Activated CD4-positive, alpha-beta T cell treated with anti-CD3 and anti-CD28 coated beads, Interleukin-2, amount 10 ng/mL, durations not matched to agents 24 days and 14 days (primary cell): ENCODE data around the gene ARHGAP19. TPM values are rescaled to one million over a fixed set of nuclear protein-coding genes. Genes with fewer than 3 reads are reported as not detected.

Source experiments
- DNase-seq: peaks from one replicate; pipeline ENCODE4 v3.0.0; 2022
- H3K27ac Mint-ChIP-seq: one replicate; pipeline ENCODE4 v1.8.0; 2022; ENCODE audit warnings: mild to moderate bottlenecking, mixed read lengths
- H3K27me3 Mint-ChIP-seq: one replicate; pipeline ENCODE4 v1.8.0; 2022; ENCODE audit warnings: mixed read lengths
- H3K36me3 Mint-ChIP-seq: one replicate; pipeline ENCODE4 v1.8.0; 2022; ENCODE audit warnings: low read depth, mild to moderate bottlenecking, mixed read lengths
- H3K4me1 Mint-ChIP-seq: one replicate; pipeline ENCODE4 v1.8.0; 2021; ENCODE audit warnings: mixed read lengths
- H3K4me3 Mint-ChIP-seq: one replicate; pipeline ENCODE4 v1.8.0; 2022; ENCODE audit warnings: mild to moderate bottlenecking, moderate library complexity, mixed read lengths
- H3K9me3 Mint-ChIP-seq: one replicate; pipeline ENCODE4 v1.8.0; 2021; ENCODE audit warnings: mixed read lengths
- intact Hi-C: fragments of 100-400 bp; cut with micrococcal nuclease; formaldehyde crosslinking; loops from one replicate; pipeline ENCODE4 v1.15.1; 2023
- total RNA-seq: library from RNA; stranded (reverse); gene quantifications from 2 replicates; pipeline ENCODE4 v1.2.3, GENCODE V29; 2022

ARHGAP19 gene
- total RNA-seq, 1 donor from 2014 or later, result 26.4 TPM

DNA sequence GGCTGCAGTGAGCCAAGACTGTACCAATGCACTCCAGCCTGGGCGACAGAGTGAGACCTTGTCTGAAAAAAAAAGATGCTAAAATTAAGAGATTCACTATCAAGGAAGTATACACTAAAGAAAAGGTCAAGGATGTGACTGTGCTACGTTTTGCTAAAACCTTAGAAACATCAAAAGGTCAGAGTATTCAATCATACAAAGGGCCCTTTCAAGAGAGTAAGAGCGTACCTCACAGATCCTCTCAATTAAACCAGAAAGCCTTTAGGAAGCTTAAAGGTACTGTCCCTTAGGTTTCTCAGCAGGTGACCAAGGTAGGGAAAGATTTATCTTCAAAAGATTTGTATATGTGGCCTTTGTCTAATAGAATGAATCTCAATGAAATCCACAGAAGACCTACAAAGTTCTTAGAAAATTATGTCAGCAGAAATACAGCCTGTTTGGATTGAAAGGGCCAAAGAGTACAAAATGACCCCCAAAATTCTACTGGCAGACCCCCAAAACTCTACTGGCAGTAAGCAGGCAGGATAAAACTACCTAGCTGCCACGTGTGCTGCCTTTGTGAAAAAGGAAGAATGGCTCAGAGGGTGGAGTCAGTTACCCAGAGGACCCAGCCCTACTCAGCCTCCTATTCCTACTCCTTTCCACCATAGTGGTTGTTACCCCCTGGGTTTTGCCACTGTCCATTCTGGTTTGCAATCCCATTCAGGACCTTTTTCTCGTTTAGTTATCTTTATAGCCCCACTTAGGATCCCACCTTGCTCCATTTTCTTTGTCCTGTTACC, 36.7 kb downstream of the ARHGAP19 start:
- no peak overlapping the region for H3K27ac Mint-ChIP-seq
- intact Hi-C loops, result no loop called here
- no peak overlapping the region for H3K4me3 Mint-ChIP-seq
- H3K4me1 Mint-ChIP-seq, result no peaks in the 10 kb centered on the region
- H3K27me3 Mint-ChIP-seq, result no peaks in the 10 kb centered on the region
- DNase-seq, result no peak
- peaks cover 44% of the 10 kb centered on the region for H3K36me3 Mint-ChIP-seq
- H3K9me3 Mint-ChIP-seq, result peaks cover 4% of the 10 kb centered on the region

DNA sequence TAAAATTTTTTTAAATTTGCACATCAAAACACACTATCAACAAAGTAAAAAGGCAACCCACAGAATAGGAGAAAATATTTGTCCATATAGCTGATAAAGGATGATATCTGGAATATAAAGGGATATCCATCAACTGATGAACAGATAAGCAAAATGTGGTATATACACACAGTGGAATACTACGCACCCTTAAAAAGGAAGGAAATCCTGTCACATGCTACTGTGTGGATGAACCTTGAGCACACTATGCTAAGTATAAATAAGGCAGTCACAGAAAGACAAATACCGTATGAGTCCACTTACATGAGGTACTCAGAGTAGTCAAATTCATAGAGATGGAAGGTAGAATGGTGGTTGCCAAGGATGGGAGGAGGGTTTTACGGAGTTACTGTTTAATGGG, 37.7 kb downstream of the ARHGAP19 start:
- Mint-ChIP-seq H3K36me3 (peaks cover 47% of the 10 kb centered on the region), H3K9me3 (peaks cover 4% of the 10 kb centered on the region), H3K27me3 (no peaks in the 10 kb centered on the region), H3K4me3 (no peak overlapping the region), H3K27ac (no peak overlapping the region), H3K4me1 (no peaks in the 10 kb centered on the region)
- DNase-seq, result no peak
- intact Hi-C loops, result no loop called here

DNA sequence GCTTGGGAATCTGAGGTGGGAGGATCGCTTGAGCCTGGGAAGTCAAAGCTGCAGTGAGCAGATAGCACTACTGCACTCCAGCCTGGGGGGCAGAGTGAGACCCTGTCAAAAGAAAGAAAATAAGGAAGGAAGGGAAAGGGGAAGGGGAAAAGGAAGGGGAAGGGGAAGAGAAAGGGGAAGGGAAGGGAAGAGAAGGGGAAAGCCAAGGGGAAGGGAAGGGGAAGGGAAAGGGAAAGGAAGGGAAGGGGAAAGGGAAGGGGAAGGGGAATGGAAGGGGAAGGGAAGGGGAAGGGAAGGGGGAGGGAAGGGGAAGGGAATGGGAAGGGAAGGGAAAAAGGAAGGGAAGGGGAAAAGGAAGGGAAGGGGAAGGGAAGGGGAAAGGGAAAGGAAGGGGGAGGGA, 41.5 kb downstream of the ARHGAP19 start:
- H3K4me3 Mint-ChIP-seq, result no peak overlapping the region
- H3K36me3 Mint-ChIP-seq, result peaks cover 47% of the 10 kb centered on the region
- intact Hi-C loops, result no loop called here
- peak overlapping the region; percentile 72 for H3K27ac Mint-ChIP-seq
- no peak for DNase-seq
- peaks cover 4% of the 10 kb centered on the region for H3K9me3 Mint-ChIP-seq
- no peaks in the 10 kb centered on the region for H3K4me1 Mint-ChIP-seq
- no peaks in the 10 kb centered on the region for H3K27me3 Mint-ChIP-seq

DNA sequence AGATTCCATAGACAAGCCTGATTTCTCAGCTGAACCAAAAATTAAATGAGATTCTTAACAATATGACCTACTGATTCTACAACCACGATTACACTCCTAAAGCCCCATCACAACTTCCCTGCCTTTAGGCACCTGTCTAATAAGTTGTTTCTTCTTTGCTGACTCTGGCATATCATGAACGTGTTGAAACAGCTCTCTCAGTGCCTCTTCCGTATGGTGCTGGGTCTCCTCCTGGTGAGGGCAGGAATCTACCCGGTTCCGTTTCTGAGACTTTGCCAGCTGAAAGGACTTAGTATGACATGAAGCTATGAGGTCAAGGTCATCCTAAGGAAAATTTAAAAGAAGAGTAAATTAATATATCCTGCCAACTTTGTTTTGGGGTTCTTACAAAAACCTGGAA, 48.6 kb downstream of the ARHGAP19 start:
- Mint-ChIP-seq H3K9me3 (no peaks in the 10 kb centered on the region), H3K36me3 (peaks cover 25% of the 10 kb centered on the region), H3K27me3 (no peaks in the 10 kb centered on the region), H3K4me1 (no peaks in the 10 kb centered on the region), H3K4me3 (no peak overlapping the region), H3K27ac (no peak overlapping the region)
- DNase-seq, result no peak
- intact Hi-C loops, result no loop called here

DNA sequence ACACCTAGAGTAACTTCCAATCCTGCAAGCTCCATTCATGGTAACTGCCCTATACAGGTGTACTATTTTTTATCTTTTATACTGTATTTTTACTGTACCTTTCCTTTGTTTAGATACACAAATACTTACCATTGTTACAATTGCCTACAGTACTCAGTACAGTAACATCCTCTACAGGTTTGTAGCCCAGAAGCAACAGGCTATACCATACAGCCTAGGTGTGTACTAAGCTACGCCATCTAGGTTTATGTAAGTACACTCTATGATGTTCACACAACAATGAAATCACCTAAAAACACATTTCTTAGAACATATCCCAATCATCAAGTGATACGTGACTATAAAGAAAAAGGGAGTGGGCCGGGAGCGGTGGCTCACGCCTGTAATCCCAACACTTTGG, 53.6 kb downstream of the ARHGAP19 start:
- DNase-seq, result no peak
- Mint-ChIP-seq H3K9me3 (no peaks in the 10 kb centered on the region), H3K27me3 (no peaks in the 10 kb centered on the region), H3K4me3 (no peak overlapping the region), H3K27ac (no peak overlapping the region), H3K36me3 (peaks cover 21% of the 10 kb centered on the region), H3K4me1 (no peaks in the 10 kb centered on the region)
- intact Hi-C loops, result no loop called here

- no peaks in the 10 kb centered on the region for H3K9me3 Mint-ChIP-seq
- intact Hi-C loops, result no loop called here
- H3K4me1 Mint-ChIP-seq, result peaks cover 3% of the 10 kb centered on the region
- H3K36me3 Mint-ChIP-seq, result peaks cover 22% of the 10 kb centered on the region
- H3K27ac Mint-ChIP-seq, result no peak overlapping the region
- H3K27me3 Mint-ChIP-seq, result no peaks in the 10 kb centered on the region
- DNase-seq, result no peak
- no peak overlapping the region for H3K4me3 Mint-ChIP-seq
Measured at GRCh38 chr10:97235353-97235752, 57.1 kb downstream of the ARHGAP19 start.

DNA sequence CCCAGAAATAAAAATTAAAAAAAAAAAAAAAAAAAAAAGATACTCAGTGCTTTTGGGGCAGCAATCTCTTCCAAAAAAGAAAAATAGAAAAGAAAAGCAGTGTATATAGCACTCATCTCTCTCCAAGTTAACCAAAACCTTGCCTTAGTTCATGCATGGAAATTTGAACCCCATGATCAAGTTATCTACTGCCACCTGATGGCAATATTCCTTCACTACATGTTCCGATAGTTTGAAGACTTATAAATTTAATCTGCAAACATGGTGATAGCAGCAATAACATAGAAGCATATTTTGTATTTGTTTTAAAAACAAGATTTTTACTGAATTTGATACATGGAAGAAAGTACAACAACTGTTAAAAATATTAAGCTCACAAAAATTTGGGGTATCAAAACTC, 58.0 kb downstream of the ARHGAP19 start:
- Mint-ChIP-seq H3K9me3 (no peaks in the 10 kb centered on the region), H3K27me3 (no peaks in the 10 kb centered on the region), H3K4me3 (no peak overlapping the region), H3K36me3 (peaks cover 31% of the 10 kb centered on the region), H3K27ac (no peak overlapping the region), H3K4me1 (peaks cover 10% of the 10 kb centered on the region)
- intact Hi-C loops, result loop anchor here (1.0 kb wide), 1 partner anchor 161 kb away; no protein-coding TSS in a partner anchor
- DNase-seq, result peak; percentile 64

- Mint-ChIP-seq H3K4me3 (no peak overlapping the region), H3K36me3 (peaks cover 51% of the 10 kb centered on the region), H3K27ac (peak overlapping the region; percentile 65)
Measured at GRCh38 chr10:97230146-97230545, 62.3 kb downstream of the ARHGAP19 start.

GRCh38 chr10:97229322-97230015, 63.0 kb downstream of the ARHGAP19 start:
- Mint-ChIP-seq H3K4me1 (peaks cover 16% of the 10 kb centered on the region), H3K27me3 (no peaks in the 10 kb centered on the region), H3K9me3 (no peaks in the 10 kb centered on the region), H3K36me3 (peaks cover 53% of the 10 kb centered on the region), H3K27ac (peak overlapping the region; percentile 32), H3K4me3 (no peak overlapping the region)
- intact Hi-C loops, result no loop called here
- no peak for DNase-seq

More at GRCh38 chr10:97230146-97230545, 62.3 kb downstream of the ARHGAP19 start:
- intact Hi-C loops, result no loop called here
- peaks cover 10% of the 10 kb centered on the region for H3K4me1 Mint-ChIP-seq
- H3K27me3 Mint-ChIP-seq, result no peaks in the 10 kb centered on the region
- no peaks in the 10 kb centered on the region for H3K9me3 Mint-ChIP-seq
- no peak for DNase-seq

GRCh38 chr10:97228775-97229157, 63.7 kb downstream of the ARHGAP19 start:
- H3K4me1 Mint-ChIP-seq, result peaks cover 16% of the 10 kb centered on the region

DNA sequence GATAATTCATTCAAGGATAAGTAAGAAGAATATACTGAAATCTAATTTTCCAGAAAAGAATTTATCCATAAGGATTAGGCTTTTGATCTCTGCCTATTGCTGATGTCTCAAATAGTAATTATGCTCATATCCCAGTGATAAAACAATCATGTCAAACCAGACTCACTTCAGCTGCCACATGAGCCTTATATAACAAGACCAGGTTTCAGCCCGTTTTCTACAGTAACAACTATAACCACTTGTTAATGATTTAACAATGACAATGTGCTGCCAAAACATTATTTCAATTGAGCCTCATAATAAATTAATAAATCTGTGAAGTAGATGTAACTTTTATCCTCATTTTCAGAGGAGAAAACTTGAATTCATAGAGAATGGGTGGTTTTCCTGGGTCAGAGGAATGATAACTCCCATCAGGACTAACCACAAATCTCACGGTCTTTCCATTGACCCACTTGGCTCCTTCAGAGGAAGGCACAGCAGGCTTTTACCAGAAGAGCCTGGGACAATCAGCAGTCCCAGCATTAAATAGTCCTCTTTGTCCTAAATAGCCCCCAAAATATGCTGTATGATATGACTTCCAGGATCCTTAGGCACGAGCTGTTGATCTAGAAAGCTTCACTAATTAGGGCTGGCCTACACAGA, 64.2 kb downstream of the ARHGAP19 start:
- Mint-ChIP-seq H3K36me3 (peaks cover 48% of the 10 kb centered on the region), H3K9me3 (no peaks in the 10 kb centered on the region), H3K27ac (no peak overlapping the region), H3K27me3 (no peaks in the 10 kb centered on the region), H3K4me1 (peaks cover 16% of the 10 kb centered on the region), H3K4me3 (no peak overlapping the region)
- intact Hi-C loops, result no loop called here
- no peak for DNase-seq

More at GRCh38 chr10:97228775-97229157, 63.7 kb downstream of the ARHGAP19 start:
- no peaks in the 10 kb centered on the region for H3K27me3 Mint-ChIP-seq
- DNase-seq, result no peak
- H3K36me3 Mint-ChIP-seq, result peaks cover 52% of the 10 kb centered on the region
- intact Hi-C loops, result no loop called here
- H3K9me3 Mint-ChIP-seq, result no peaks in the 10 kb centered on the region
- H3K4me3 Mint-ChIP-seq, result no peak overlapping the region
- H3K27ac Mint-ChIP-seq, result no peak overlapping the region

DNA sequence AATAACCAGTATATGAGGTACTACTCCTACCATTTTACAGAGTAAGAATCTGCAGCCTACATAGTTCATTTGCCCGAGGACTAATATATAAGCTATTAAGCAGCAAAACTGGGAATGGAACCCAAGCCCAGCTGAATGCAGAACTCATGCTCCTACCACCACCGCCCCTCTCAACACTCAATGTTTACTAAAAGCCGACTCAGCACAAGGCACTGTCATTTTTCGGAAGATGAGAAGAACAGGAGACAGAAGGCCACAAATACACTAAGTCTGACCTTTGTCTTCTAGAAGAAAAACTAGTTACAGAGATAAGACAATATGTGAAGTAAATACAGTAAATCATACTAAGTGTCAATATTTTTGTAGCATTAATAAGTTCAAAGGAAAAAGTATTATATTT, 66.0 kb downstream of the ARHGAP19 start:
- DNase-seq, result no peak
- no peaks in the 10 kb centered on the region for H3K9me3 Mint-ChIP-seq
- H3K27me3 Mint-ChIP-seq, result no peaks in the 10 kb centered on the region
- peaks cover 43% of the 10 kb centered on the region for H3K36me3 Mint-ChIP-seq
- H3K4me1 Mint-ChIP-seq, result peaks cover 15% of the 10 kb centered on the region
- intact Hi-C loops, result no loop called here
- H3K4me3 Mint-ChIP-seq, result no peak overlapping the region
- peak overlapping the region; percentile 2 for H3K27ac Mint-ChIP-seq

DNA sequence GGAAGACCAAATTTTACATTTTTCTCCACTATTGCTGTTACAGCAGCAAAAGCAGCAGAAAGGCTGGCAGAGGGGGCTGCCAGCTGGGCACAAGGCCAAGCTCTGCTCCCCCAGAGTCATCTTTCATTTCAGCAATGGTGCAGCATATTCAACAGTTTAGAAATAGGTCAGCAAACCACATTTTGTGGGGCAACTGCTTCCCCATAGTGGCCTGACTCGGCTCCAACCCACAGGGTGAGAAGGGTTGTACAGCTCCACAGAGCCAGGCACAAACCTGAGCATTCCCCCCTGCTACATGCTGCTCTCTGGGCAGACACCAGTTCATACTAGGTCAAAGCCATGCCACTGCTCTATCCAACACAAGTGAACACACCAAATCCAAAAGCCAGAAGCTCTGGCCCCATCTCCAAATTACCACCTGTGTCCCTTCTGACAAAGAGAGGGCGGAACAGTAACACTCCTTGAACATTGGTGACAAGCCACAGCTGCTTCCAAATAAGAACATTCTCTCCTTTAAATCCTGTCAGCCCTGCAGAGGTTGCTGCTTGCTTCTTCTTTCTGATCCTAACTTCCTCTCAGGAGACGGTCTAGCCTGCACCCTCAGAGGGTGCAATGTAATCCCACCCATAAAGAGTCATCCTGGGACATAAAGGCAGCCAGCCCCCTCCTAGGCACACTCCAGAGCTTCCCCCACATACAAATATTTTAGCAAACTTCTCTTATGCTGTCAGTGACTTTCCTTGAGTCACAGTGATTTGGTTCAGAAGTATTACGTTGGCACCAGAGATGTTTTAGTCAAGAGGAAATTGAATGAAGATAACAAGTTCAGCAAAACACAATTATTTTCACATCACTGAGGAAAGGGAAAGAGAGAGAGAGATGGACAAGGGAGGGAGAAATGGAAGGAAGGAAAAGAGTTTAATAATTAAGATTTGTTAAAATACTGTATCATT, 67.7 kb downstream of the ARHGAP19 start:
- no peak overlapping the region for H3K27ac Mint-ChIP-seq

More for the DNA sequence above, 67.7 kb downstream of the ARHGAP19 start:
- Mint-ChIP-seq H3K9me3 (no peaks in the 10 kb centered on the region), H3K4me1 (peaks cover 15% of the 10 kb centered on the region), H3K27me3 (no peaks in the 10 kb centered on the region), H3K36me3 (peaks cover 47% of the 10 kb centered on the region), H3K4me3 (no peak overlapping the region)
- intact Hi-C loops, result no loop called here
- DNase-seq, result no peak
